H9 (cell line): ENCODE results near the gene BMPER. TPM values are rescaled to one million over a fixed set of nuclear protein-coding genes. Genes with fewer than 3 reads are reported as not detected.

Experiments used
- DNase-seq: peaks from one replicate; pipeline ENCODE4 v3.0.0-alpha.2; 2017
- H2AFZ ChIP-seq: one replicate; pipeline ENCODE4 v1.6.1; 2013; ENCODE audit warnings: mild to moderate bottlenecking, low read length, control low read depth, moderate library complexity
- H2AK5ac ChIP-seq: 2 replicates; pipeline ENCODE4 v1.6.1; 2013; ENCODE audit warnings: low read length, control low read depth, mixed read lengths; ENCODE audit not compliant: insufficient read length
- H2BK120ac ChIP-seq: one replicate; pipeline ENCODE4 v1.6.1; 2013; ENCODE audit warnings: low read depth, mild to moderate bottlenecking, low read length, control low read depth, inconsistent platforms; ENCODE audit not compliant: poor library complexity, severe bottlenecking
- H2BK12ac ChIP-seq: 2 replicates; pipeline ENCODE4 v1.6.1; 2013; ENCODE audit warnings: low read length, control low read depth, mixed read lengths, low read depth; ENCODE audit not compliant: insufficient read length
- H2BK15ac ChIP-seq: 2 replicates; pipeline ENCODE4 v1.6.1; 2013; ENCODE audit warnings: low read depth, low read length, control low read depth
- H2BK20ac ChIP-seq: one replicate; pipeline ENCODE4 v1.6.1; 2013; ENCODE audit warnings: low read depth, mild to moderate bottlenecking, low read length, control low read depth, inconsistent platforms; ENCODE audit not compliant: poor library complexity, severe bottlenecking
- H2BK5ac ChIP-seq: 2 replicates; pipeline ENCODE4 v1.6.1; 2013; ENCODE audit warnings: low read length, control low read depth, mixed read lengths; ENCODE audit not compliant: insufficient read length
- H3K14ac ChIP-seq: 2 replicates; pipeline ENCODE4 v1.6.1; 2013; ENCODE audit warnings: low read length, control low read depth; ENCODE audit not compliant: insufficient read depth
- H3K18ac ChIP-seq: 2 replicates; pipeline ENCODE4 v1.6.1; 2013; ENCODE audit warnings: low read depth, mild to moderate bottlenecking, mixed read lengths, low read length, control low read depth; ENCODE audit not compliant: insufficient read length
- H3K23ac ChIP-seq: 2 replicates; pipeline ENCODE4 v1.6.1; 2013; ENCODE audit warnings: low read length, control low read depth, mixed read lengths, low read depth; ENCODE audit not compliant: insufficient read length
- H3K23me2 ChIP-seq: 2 replicates; pipeline ENCODE4 v1.6.1; 2013; ENCODE audit warnings: low read depth, mild to moderate bottlenecking, mixed read lengths, low read length, control low read depth; ENCODE audit not compliant: insufficient read length, poor library complexity, severe bottlenecking
- H3K27ac ChIP-seq: 2 replicates; pipeline ENCODE4 v1.5.1; 2013; ENCODE audit warnings: low read length, control low read depth, mixed read lengths, low read depth; ENCODE audit not compliant: insufficient read length
- H3K27me3 ChIP-seq: 2 replicates; pipeline ENCODE4 v1.6.1; 2013; ENCODE audit warnings: low read length, control low read depth, inconsistent platforms; ENCODE audit not compliant: insufficient read depth
- H3K4ac ChIP-seq: 2 replicates; pipeline ENCODE4 v1.6.1; 2013; ENCODE audit warnings: low read depth, mild to moderate bottlenecking, control low read depth, inconsistent platforms, low read length, moderate library complexity
- H3K4me1 ChIP-seq: 2 replicates; pipeline ENCODE4 v1.6.1; 2013; ENCODE audit warnings: low read length, control low read depth, inconsistent platforms; ENCODE audit not compliant: insufficient read depth
- H3K4me2 ChIP-seq: 2 replicates; pipeline ENCODE4 v1.6.1; 2013; ENCODE audit warnings: low read length, control low read depth, mixed read lengths; ENCODE audit not compliant: insufficient read length, insufficient read depth
- H3K56ac ChIP-seq: 2 replicates; pipeline ENCODE4 v1.6.1; 2013; ENCODE audit warnings: low read depth, mild to moderate bottlenecking, mixed read lengths, low read length, control low read depth; ENCODE audit not compliant: insufficient read length
- H3K79me1 ChIP-seq: 2 replicates; pipeline ENCODE4 v1.6.1; 2013; ENCODE audit warnings: low read depth, mild to moderate bottlenecking, moderate library complexity, low read length, control low read depth, inconsistent platforms; ENCODE audit not compliant: insufficient read depth, poor library complexity, severe bottlenecking
- H3K79me2 ChIP-seq: 2 replicates; pipeline ENCODE4 v1.6.1; 2013; ENCODE audit warnings: low read length, control low read depth, inconsistent platforms; ENCODE audit not compliant: insufficient read depth
- H3K9ac ChIP-seq: 2 replicates; pipeline ENCODE4 v1.6.1; 2013; ENCODE audit warnings: low read length, control low read depth, mixed read lengths; ENCODE audit not compliant: insufficient read length; ENCODE audit errors: extremely low read depth
- H3K9me3 ChIP-seq: one replicate; pipeline ENCODE4 v1.6.1; 2013; ENCODE audit warnings: low read depth, low read length, inconsistent platforms; ENCODE audit not compliant: control insufficient read depth
- H3T11ph ChIP-seq: one replicate; pipeline ENCODE4 v1.6.1; 2013; ENCODE audit warnings: mild to moderate bottlenecking, low read length, control low read depth, inconsistent platforms
- H4K20me1 ChIP-seq: one replicate; pipeline ENCODE4 v1.6.1; 2013; ENCODE audit not compliant: control insufficient read depth, insufficient read length, insufficient read depth
- H4K5ac ChIP-seq: 2 replicates; pipeline ENCODE4 v1.6.1; 2013; ENCODE audit warnings: low read depth, mild to moderate bottlenecking, mixed read lengths, low read length, control low read depth; ENCODE audit not compliant: insufficient read length
- H4K8ac ChIP-seq: replicated peaks from 2 replicates; pipeline ENCODE4 v1.6.1; 2013; ENCODE audit warnings: low read length, control low read depth, mixed read lengths, low read depth; ENCODE audit not compliant: insufficient read length
- H4K91ac ChIP-seq: 2 replicates; pipeline ENCODE4 v1.6.1; 2013; ENCODE audit warnings: low read depth, mild to moderate bottlenecking, moderate library complexity, mixed read lengths, low read length, control low read depth; ENCODE audit not compliant: insufficient read length
- H3K27ac Mint-ChIP-seq, 3 experiments: 2 replicates in 2 of 3; 3 replicates in 1 of 3; pipeline ENCODE4 v1.8.0; 2020 to 2021; ENCODE audit warnings: mixed read lengths in 3 of 3, mild to moderate bottlenecking in 1 of 3, moderate library complexity in 1 of 3
- H3K27me3 Mint-ChIP-seq: 2 replicates; pipeline ENCODE4 v1.8.0; 2021; ENCODE audit warnings: low read depth, mild to moderate bottlenecking, moderate library complexity, mixed read lengths
- H3K36me3 Mint-ChIP-seq, 3 experiments: 2 replicates in 2 of 3; 3 replicates in 1 of 3; pipeline ENCODE4 v1.8.0; 2020 to 2021; ENCODE audit warnings: low read depth in 3 of 3, mixed read lengths in 3 of 3; ENCODE audit not compliant: insufficient read depth in 1 of 3
- H3K4me1 Mint-ChIP-seq, 2 experiments: 2 replicates each; pipeline ENCODE4 v1.8.0; 2020; ENCODE audit warnings: mixed read lengths in 2 of 2
- H3K4me3 Mint-ChIP-seq, 2 experiments: 2 replicates in 1 of 2; 3 replicates in 1 of 2; pipeline ENCODE4 v1.8.0; 2020 to 2021; ENCODE audit warnings: mild to moderate bottlenecking in 2 of 2, mixed read lengths in 2 of 2, moderate library complexity in 1 of 2
- H3K9me3 Mint-ChIP-seq, 2 experiments: 2 replicates in 1 of 2; 3 replicates in 1 of 2; pipeline ENCODE4 v1.8.0; 2020; ENCODE audit warnings: mild to moderate bottlenecking in 2 of 2, mixed read lengths in 2 of 2, moderate library complexity in 1 of 2
- CTCF ChIP-seq: fragments of 200-600 bp; sonication (generic); conservative IDR thresholded peaks from 3 replicates; pipeline ENCODE4 v1.8.0; 2021; ENCODE audit warnings: antibody characterized with exemption, mild to moderate bottlenecking
- WGBS: extraction: QIAGEN DNeasy Blood & Tissue Kit; methylation state at CpG from one replicate; pipeline ENCODE4 v1.1.7; 2013; ENCODE audit warnings: missing lambda C conversion rate, low lambda C conversion rate, mixed read lengths; ENCODE audit not compliant: insufficient read length; ENCODE audit errors: extremely low coverage; 5-methylcytosine and 5-hydroxymethylcytosine counted together
- total RNA-seq: library from RNA; stranded (reverse); gene quantifications from 2 replicates; pipeline ENCODE4 v1.2.1, GENCODE V29; 2021

Gene BMPER
- total RNA-seq, 1 experiment from 2014 or later: 0.20 TPM

GRCh38 chr7:34128762-34129161 lies 223.4 kb downstream of the BMPER start:
- Histone ChIP-seq H3K27me3 (no peaks in the 10 kb centered on the region), H3K79me1 (no peaks in the 10 kb centered on the region), H3T11ph (no peak overlapping the region), H3K56ac (no peak overlapping the region), H2AFZ (no peak overlapping the region), H3K79me2 (no peaks in the 10 kb centered on the region), H2BK20ac (no peak overlapping the region), H4K91ac (no peak overlapping the region), H3K18ac (no peak overlapping the region), H2BK5ac (no peak overlapping the region), H4K8ac (no peak overlapping the region), H2BK15ac (no peak overlapping the region), H3K4me2 (no peak overlapping the region), H3K27ac (no peak overlapping the region), H3K9ac (no peak overlapping the region), H3K4ac (no peak overlapping the region), H4K5ac (no peak overlapping the region), H3K9me3 (no peaks in the 10 kb centered on the region), H3K14ac (no peak overlapping the region), H3K4me1 (no peaks in the 10 kb centered on the region), H2BK12ac (no peak overlapping the region), H2AK5ac (no peak overlapping the region), H2BK120ac (no peak overlapping the region), H3K23me2 (no peaks in the 10 kb centered on the region), H4K20me1 (no peaks in the 10 kb centered on the region), H3K23ac (no peak overlapping the region)
- no peak for DNase-seq
- Mint-ChIP-seq H3K4me3 (no peak overlapping the region), H3K9me3 (peaks cover 6 to 10% of the 10 kb centered on the region in 2 experiments), H3K27ac (no peak overlapping the region), H3K36me3 (peaks cover 3 to 6% (median 5%) of the 10 kb centered on the region in 3 experiments; a peak in 5 of 7 replicates), H3K4me1 (peaks cover 3% of the 10 kb centered on the region in 2 experiments; a peak in 2 of 4 replicates), H3K27me3 (no peaks in the 10 kb centered on the region)
- no CpG with 5 or more reads among the region's 5 CpGs for WGBS
- no peak for TF ChIP-seq CTCF
